Right renal cortex interstitium (tissue), 3 donors: ENCODE results near the gene GRIK1. TPM values are rescaled to one million over a fixed set of nuclear protein-coding genes. Genes with fewer than 3 reads are reported as not detected.

Experiments
- DNase-seq, 3 donors: peaks; one replicate each; pipeline ENCODE4 v3.0.0-alpha.2; 2013; ENCODE audit warnings: low read depth in 3 of 3, low spot score in 2 of 3
- polyA plus RNA-seq, 3 donors: library from polyadenylated mRNA; unstranded; fragments of 120-200 nt; gene quantifications; one replicate each; pipeline ENCODE4 v1.2.1, GENCODE V29; 2013; ENCODE audit not compliant: insufficient read length in 3 of 3

The GRIK1 gene
- polyA plus RNA-seq, 3 donors: 1.2 to 2.5 (median 1.5) TPM

DNA sequence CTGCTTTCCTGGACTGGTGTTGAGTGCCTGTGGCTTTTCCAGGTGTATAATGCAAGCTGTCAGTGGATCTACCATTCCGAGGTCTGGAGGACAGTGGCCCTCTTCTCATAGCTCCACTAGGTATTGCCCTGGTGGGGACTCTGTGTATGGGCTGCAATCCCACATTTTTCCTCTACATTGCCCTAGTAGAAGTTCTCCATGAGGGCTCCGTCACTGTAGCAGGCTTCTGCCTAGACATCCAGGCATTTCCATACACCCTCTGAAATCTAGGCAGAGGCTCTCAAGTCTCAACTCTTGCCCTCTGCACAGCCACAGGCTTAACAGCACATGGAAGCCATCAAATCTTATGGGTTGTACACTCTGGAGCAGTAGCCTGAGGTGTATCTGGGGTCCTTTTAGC is 107.6 kb downstream of the GRIK1 start:
- DNase-seq: no peak

DNA sequence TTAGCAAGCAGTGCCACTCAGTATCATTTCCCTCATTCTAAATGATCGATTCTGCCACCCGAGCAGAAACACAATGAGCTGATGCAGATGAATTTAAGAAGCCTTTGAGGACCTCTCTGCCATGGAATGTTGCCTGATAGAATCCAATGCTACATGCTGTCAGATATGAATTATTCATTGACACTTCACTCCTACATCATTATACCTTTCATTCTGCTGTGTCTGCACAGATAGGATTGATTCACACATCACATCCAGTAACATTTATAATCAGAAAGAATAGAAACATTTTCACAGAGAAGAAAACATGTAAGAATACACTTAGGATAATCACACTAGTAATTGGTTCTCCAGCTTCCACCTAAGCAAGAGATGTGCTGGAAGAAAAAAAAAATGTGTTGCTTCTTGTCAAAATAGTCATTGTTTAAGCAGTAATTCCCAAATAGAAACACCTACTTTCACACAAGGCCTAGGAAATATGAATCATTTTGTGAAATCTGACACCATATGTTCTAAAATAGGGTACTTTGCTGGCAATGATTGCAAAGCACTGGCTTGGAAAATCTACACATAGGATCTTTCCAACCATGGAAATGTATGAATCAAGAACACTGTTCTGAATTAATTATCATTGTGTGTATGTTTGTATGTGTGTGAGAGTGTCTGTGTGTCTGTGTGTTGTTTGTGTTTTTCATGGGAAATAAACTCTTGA is 110.1 kb downstream of the GRIK1 start:
- DNase-seq: no peak

- no peak for DNase-seq
Observed at GRCh38 chr21:29827647-29828046, 112.1 kb downstream of the GRIK1 start.

DNA sequence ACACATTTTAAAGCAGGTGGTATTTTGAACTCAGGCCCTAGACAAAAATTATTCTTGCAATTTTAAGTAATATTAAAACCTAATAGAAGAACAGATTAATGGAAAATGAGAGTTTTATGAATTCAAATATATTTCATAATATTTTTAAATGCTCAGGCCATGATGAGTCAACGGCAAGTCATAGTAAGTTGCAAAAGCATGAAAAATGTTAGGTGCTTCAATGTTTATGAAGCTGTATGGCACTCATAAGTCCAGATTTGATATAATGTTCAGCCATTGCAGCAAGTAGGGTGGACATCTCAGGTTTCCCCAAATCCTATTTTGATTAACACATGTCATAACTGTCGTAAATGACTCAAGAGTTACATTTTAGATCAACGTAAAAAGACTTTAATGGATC is 112.6 kb downstream of the GRIK1 start:
- DNase-seq: no peak

DNA sequence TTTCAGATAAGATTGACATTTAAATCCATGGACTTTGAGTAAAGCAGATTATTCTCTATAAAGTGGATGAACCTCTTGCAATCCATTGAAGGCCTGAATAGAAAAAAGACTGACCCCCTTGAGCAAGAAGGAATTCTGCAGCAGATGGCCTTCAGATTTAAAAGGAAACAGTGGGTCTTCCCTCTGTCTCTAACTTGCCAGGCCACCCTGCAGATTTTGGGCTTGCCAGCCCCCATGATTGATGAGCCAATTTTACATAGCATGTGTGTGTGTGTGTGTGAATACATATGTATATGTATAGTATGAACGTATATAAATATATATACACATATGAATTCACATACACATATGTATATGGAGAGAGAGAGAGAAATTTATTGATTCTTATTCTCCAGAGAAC is 113.4 kb downstream of the GRIK1 start:
- no peak for DNase-seq

DNA sequence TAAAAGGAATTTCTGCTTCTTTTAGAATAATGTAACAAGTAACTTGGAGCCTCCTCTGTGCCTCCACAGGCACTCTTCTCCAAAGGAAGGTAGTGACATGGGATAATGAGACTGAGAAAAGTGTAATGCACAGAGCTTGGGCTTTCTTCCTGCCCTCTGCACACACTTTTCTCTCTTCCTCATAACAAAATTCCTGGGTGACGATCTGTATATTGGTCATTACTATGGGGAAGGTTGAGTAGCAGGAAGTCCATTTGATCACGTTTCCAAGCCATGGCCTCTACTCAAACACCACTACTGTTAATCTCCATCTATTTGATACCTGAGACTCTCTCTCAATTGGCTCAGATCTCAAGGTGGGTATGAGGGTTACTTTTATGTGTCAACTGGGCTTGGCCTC is 113.9 kb downstream of the GRIK1 start:
- DNase-seq: no peak

- no peak for DNase-seq
Observed at GRCh38 chr21:29825345-29825744, 114.5 kb downstream of the GRIK1 start.

GRCh38 chr21:29822064-29822463 is 117.7 kb downstream of the GRIK1 start:
- no peak for DNase-seq

DNA sequence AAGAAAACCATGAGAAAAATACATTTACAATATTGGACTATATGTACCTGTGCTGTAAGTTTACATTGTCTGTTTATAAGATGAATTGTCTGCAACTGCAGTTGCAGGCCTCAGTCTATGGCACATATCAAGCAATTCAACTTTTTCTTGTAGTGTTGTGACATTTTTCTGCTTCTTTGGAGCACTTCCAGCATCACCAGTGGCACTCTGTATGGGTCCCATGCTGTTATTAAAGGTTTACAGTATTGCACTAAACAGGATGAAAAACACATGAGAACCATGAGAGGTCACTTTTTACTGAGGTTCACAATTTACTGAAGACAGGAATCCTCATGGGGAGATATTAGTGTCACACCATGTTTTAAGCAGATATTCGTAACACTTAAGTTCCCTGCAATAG is 118.6 kb downstream of the GRIK1 start:
- DNase-seq: no peak

DNA sequence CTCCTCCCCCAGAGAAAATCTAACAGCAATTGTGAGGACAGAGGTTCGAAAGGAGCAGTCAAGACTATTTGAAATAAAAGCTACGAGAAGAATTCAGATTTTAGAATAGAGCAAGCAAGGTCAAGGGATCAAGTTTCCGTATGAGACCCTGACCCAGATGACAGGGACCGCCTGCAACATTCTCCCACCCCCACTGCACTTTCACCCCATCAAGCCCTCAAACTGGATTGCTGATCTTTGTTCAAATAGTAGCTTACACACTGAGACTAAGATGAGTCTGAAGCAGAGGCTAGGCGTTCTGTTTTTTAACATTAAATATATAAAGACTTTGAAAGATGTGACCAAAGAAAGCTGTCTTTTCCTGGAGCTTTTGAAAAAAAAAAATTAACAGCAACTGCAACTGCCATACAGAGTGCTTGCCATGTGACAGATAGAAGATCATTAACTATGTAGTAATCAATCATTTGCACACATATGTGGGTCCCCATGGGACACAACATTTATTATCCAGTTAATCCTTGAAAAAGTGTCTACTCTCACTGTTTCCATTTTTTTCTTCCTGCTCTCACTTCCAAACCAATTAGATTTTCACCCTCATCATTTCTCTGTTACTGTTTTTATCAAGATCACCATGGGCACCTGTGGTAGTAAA is 120.0 kb downstream of the GRIK1 start:
- DNase-seq: no peak

DNA sequence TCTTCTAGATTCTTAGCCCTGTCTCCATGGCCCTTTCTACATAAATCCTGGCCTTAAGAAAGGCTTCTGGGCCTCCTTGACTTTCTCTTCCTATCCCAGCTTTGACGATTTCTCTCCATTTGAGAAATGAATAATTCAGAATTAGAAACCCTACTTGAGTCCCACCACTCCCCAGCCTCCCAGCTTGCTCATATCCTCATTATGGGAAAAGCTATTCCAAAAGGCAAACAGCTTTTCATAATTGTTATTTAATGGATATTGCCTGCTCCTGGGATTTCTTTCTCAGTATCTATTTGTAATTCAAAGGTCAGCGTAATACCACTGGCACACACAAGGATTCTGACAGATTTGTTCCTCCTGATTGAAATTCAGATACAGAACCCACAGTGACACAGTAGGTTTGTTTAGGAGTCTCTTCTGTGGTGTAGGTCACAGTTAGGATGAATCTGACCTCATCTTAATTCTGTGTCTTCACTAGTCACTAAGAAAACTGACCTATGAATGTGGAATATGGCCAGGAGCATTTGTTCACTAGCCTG is 121.3 kb downstream of the GRIK1 start:
- no peak for DNase-seq

DNA sequence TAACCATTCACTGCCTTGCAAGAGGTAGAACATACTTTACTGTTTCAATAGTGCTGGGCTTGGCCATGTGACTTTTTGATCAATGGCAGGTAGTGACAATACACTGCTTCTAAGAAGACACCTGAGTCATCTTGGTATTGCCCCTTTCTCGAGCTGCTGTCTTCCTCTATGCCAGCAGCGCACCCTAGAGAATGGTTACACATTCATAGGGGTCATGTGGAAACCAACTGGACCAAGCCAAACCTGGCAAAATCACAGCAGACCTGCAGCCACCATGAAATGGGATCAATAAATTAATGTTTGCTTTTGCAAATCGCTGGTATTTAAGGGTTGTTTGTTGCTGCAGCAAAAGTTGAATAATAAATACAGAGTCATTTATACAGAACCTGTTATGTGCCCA is 122.3 kb downstream of the GRIK1 start:
- DNase-seq: no peak

DNA sequence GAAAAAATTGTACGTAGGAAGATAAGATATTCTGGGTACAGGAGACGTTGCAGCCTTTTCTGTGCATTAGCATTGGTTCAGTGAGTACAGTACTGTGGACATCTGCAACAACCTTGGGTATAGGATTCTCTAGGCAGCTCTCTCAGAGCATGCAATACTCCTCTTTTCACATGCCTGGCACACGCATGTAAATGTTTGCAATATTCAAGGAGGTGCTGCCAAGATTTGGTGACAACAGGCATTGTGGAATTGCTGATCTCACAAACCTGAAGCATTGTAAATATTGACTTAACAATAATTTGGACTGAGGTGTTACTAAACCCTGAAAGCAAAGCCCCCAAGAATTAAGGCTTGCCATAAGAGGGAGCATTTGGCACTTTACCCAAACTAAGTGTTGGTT is 126.8 kb downstream of the GRIK1 start:
- DNase-seq: no peak

- no peak for DNase-seq
Observed at GRCh38 chr21:29810871-29811270, 128.9 kb downstream of the GRIK1 start.

GRCh38 chr21:29808153-29808552 is 131.6 kb downstream of the GRIK1 start:
- no peak for DNase-seq

DNA sequence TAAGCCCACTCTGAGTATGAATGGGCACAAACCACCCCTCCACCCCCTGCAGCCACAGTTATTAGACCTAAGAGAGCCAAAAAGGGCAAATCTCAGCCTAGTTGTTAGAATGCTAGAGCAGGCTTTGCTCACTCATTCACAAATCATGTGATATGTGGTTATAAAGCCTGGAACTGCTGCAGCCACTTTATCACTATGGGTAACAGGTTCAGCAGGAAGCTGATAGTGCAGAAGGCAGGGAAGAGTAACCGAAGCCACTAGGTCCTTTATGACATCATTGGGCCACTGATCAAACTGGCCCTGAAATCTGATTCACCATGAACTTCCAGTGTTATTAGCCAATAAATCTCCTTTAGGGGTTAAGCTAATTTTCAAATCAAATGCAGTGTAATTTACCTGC is 134.7 kb downstream of the GRIK1 start:
- DNase-seq: no peak

DNA sequence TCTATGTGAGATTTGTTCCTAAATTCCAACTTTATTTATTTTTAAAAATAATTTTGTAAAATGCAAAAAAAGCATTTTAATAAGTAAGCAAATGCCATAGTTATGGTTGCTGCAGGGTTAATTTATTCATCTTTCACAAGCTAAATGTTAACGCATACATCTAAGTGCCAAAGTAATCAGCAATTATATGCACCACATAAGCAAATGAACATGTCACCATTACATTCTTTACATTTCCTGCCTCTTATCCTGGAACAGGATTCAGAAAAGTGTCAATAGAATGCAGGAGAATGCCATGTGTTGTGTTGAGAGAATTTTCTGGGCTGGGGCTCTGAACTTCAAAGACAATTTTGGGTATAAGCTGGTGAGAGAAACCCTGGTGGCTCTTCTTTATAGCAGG is 136.6 kb downstream of the GRIK1 start:
- DNase-seq: no peak

DNA sequence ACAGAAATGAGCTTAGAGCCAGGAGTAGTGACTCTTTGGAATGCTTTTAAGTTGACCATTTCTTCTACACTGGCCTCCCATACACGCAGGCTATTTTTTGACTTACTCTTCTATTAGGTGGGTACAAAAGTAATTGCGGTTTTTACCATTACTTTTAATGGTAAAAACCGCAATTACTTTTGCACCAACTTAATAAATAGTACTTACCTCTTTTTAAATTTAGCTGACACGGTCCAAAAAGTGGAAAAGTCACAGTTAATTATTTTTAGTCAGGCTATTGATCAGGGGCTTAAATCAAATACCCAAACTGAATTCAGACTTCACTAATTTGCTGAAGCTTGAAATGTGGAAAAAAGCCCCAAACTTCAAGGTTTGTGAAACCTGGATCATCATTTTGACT is 138.7 kb downstream of the GRIK1 start:
- no peak for DNase-seq

GRCh38 chr21:29800056-29800455 is 139.7 kb downstream of the GRIK1 start:
- no peak for DNase-seq

DNA sequence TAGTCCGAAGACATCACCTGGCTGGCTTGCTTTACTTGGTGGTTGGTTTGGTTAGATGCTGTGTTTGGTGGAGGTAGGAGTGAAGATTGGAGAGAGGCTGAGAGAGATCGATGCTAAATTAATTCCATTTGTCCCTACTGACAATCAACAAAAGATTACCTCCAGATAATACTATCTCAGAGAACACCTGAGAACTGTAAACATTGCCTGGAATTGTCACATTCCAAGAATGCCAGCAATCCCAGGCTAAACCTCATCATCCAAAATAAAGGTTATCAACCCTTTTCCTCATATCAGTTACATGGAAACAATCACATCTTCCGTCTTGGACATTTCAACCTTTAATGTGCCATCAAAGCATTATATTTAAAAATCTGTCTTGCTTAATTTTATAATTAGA is 141.0 kb downstream of the GRIK1 start:
- no peak for DNase-seq

DNA sequence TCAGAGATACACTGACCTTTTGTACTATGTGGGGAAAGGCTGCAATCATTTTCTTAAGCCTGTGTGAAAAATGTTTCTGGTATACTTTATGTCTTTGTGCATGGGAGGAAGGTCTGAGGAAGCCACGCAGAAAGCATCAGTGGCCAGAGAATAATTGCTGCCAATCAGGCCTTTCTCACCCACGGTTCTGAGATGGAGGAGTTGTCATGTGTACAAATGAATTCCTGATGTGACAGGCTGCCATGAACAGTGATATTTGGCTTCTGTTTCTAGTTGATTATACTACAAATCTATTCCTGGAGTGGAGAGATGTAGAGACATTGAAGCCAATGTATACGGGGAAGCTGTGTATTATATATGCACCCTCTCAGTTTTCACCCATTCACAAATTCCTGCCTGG is 142.6 kb downstream of the GRIK1 start:
- DNase-seq: no peak

GRCh38 chr21:29793712-29794111 is 146.1 kb downstream of the GRIK1 start:
- no peak for DNase-seq
